B cell (primary cell): ENCODE results near the gene AK1. TPM values are rescaled to one million over a fixed set of nuclear protein-coding genes. Genes with fewer than 3 reads are reported as not detected.

ENCODE experiments used
- ATAC-seq: fragments of 200-7000 bp; cut with Tn5 transposase; one replicate; pipeline ENCODE4 v1.10.0; 2021; ENCODE audit warnings: low read depth, mild to moderate bottlenecking, moderate number of reproducible peaks, moderate library complexity
- CTCF ChIA-PET: fragments of 350-600 bp; sonication (Branson Sonifier 250); formaldehyde crosslinking; loops from one replicate; lab custom pipeline; 2021; ENCODE audit warnings: antibody characterized with exemption, inconsistent platforms; lab: Charles Lee
- POLR2A ChIA-PET: fragments of 350-600 bp; sonication (Branson Sonifier 250); formaldehyde crosslinking; loops from one replicate; lab custom pipeline; 2021; ENCODE audit warnings: antibody characterized with exemption; lab: Charles Lee
- DNase-seq: peaks from one replicate; pipeline ENCODE4 v3.0.0; 2013
- H2AFZ ChIP-seq: 2 replicates; pipeline ENCODE4 v1.6.1; 2012; ENCODE audit warnings: mild to moderate bottlenecking, low read depth, low read length; ENCODE audit not compliant: insufficient read depth, poor library complexity, severe bottlenecking
- H3K27ac ChIP-seq, 2 donors: 1 replicate in 1 of 2; 2 replicates in 1 of 2; pipeline ENCODE4 v1.5.1; 2012 to 2013; ENCODE audit warnings: low read length in 2 of 2, mild to moderate bottlenecking in 2 of 2, moderate library complexity in 1 of 2
- H3K27me3 ChIP-seq, 4 experiments: fragments of 200-600 bp in 1 of 4; sonication (generic) in 1 of 4; replicated peaks in 1 of 4; 1 replicate in 2 of 4; 2 replicates in 2 of 4; pipeline versions ENCODE4 v1.6.1 to v1.7.0; 2013 to 2016; ENCODE audit warnings: low read length in 3 of 4, mild to moderate bottlenecking in 2 of 4, mixed read lengths in 1 of 4, moderate library complexity in 1 of 4; ENCODE audit not compliant: insufficient read depth in 4 of 4, control insufficient read depth in 3 of 4; ENCODE audit errors: control extremely low read depth in 1 of 4
- H3K36me3 ChIP-seq, 2 experiments: replicated peaks in 1 of 2; 1 replicate in 1 of 2; 2 replicates in 1 of 2; pipeline versions ENCODE4 v1.6.1 to v1.7.1; 2013; ENCODE audit warnings: low read length in 1 of 2; ENCODE audit not compliant: insufficient read depth in 2 of 2, control insufficient read depth in 1 of 2; ENCODE audit errors: control extremely low read depth in 1 of 2, extremely low read depth in 1 of 2
- H3K4me1 ChIP-seq, 2 donors: fragments of 200-600 bp in 1 of 2; sonication (generic) in 1 of 2; 1 replicate in 1 of 2; 2 replicates in 1 of 2; pipeline versions ENCODE4 v1.5.1 to v1.6.1; 2013 to 2017; ENCODE audit warnings: low read length in 2 of 2; ENCODE audit not compliant: control insufficient read depth in 2 of 2, insufficient read depth in 2 of 2
- H3K4me2 ChIP-seq: replicated peaks from 2 replicates; pipeline ENCODE3; 2012; ENCODE audit warnings: mild to moderate bottlenecking, low read depth, low read length; ENCODE audit not compliant: poor library complexity, severe bottlenecking
- H3K4me3 ChIP-seq, 5 experiments: fragments of 200-600 bp in 1 of 5; sonication (generic) in 1 of 5; 1 replicate in 3 of 5; 2 replicates in 2 of 5; pipeline versions ENCODE4 v1.5.1 to v1.7.0; 2011 to 2016; ENCODE audit warnings: low read length in 4 of 5, mild to moderate bottlenecking in 4 of 5, low read depth in 2 of 5, control low read depth in 1 of 5, moderate library complexity in 1 of 5; ENCODE audit not compliant: insufficient read depth in 1 of 5; ENCODE audit errors: control extremely low read depth in 1 of 5, extremely low read depth in 1 of 5
- H3K79me2 ChIP-seq: fragments of 200-600 bp; sonication (generic); one replicate; pipeline ENCODE4 v1.6.0; 2016; ENCODE audit warnings: low read length; ENCODE audit not compliant: control insufficient read depth, insufficient read depth
- H3K9ac ChIP-seq: fragments of 200-600 bp; sonication (generic); 2 replicates; pipeline ENCODE4 v1.6.1; 2017; ENCODE audit warnings: mild to moderate bottlenecking, low read length, moderate library complexity
- H3K9me3 ChIP-seq, 3 donors: one replicate each; pipeline versions ENCODE4 v1.6.1 to v1.7.1; 2013; ENCODE audit warnings: low read length in 2 of 3; ENCODE audit not compliant: control insufficient read depth in 2 of 3, insufficient read depth in 1 of 3; ENCODE audit errors: control extremely low read depth in 1 of 3
- H4K20me1 ChIP-seq: 2 replicates; pipeline ENCODE4 v1.6.0; 2012; ENCODE audit warnings: mild to moderate bottlenecking, low read length; ENCODE audit not compliant: insufficient read depth, control insufficient read depth, poor library complexity, severe bottlenecking
- H3K27ac Mint-ChIP-seq: one replicate; pipeline ENCODE4 v1.8.0; 2021; ENCODE audit warnings: mixed read lengths
- H3K27me3 Mint-ChIP-seq: one replicate; pipeline ENCODE4 v1.8.0; 2021; ENCODE audit warnings: mixed read lengths
- H3K4me1 Mint-ChIP-seq: one replicate; pipeline ENCODE4 v1.8.0; 2021; ENCODE audit warnings: mixed read lengths
- H3K4me3 Mint-ChIP-seq: one replicate; pipeline ENCODE4 v1.8.0; 2021; ENCODE audit warnings: mixed read lengths
- H3K9me3 Mint-ChIP-seq: one replicate; pipeline ENCODE4 v1.8.0; 2022; ENCODE audit warnings: mixed read lengths; ENCODE audit not compliant: insufficient read depth
- CTCF ChIP-seq: fragments of 200-600 bp; IDR thresholded peaks from one replicate; pipeline ENCODE4 v1.8.0; 2022; ENCODE audit warnings: antibody characterized with exemption, mild to moderate bottlenecking
- EZH2 ChIP-seq: IDR thresholded peaks from 2 replicates; pipeline ENCODE4 v1.6.1; 2012; ENCODE audit warnings: borderline replicate concordance, low read depth, mild to moderate bottlenecking, moderate library complexity, low read length; ENCODE audit not compliant: insufficient read depth, poor library complexity, severe bottlenecking
- WGBS: methylation state at CpG from one replicate; pipeline ENCODE4 v1.1.5; 2013; ENCODE audit warnings: missing lambda C conversion rate; ENCODE audit not compliant: insufficient coverage; 5-methylcytosine and 5-hydroxymethylcytosine counted together
- intact Hi-C: fragments of 100-400 bp; cut with micrococcal nuclease; formaldehyde crosslinking; loops from one replicate; pipeline ENCODE4 v1.10.0; 2022
- polyA plus RNA-seq: library from polyadenylated mRNA; depleted of rRNA; stranded (reverse); fragments of >200 nt; gene quantifications from 2 replicates; pipeline ENCODE4 v1.2.3, GENCODE V29; 2012
- total RNA-seq, 2 donors: library from RNA; stranded (reverse); fragments of 120-200 nt in 1 of 2; gene quantifications; 1 replicate in 1 of 2; 2 replicates in 1 of 2; pipeline versions ENCODE4 v1.2.3 to v1.2.4, GENCODE V29; 2013 to 2022

The AK1 gene
- total and polyA plus RNA-seq, 2 donors (not counting 1 experiment from before 2014, with no cell fraction given): 28.0 to 31.8 TPM

GRCh38 chr9:127885508-127886281 lies 8.2 kb upstream of the AK1 start:
- Mint-ChIP-seq H3K4me3 (no peak overlapping the region), H3K27ac (no peak overlapping the region), H3K27me3 (no peaks in the 10 kb centered on the region), H3K4me1 (peaks cover 22% of the 10 kb centered on the region), H3K9me3 (no peaks in the 10 kb centered on the region)
- Histone ChIP-seq H4K20me1 (no peaks in the 10 kb centered on the region), H3K27ac (no peak overlapping the region), H3K4me3 (no peak overlapping the region), H3K36me3 (peaks cover 0 to 35% of the 10 kb centered on the region in 2 experiments), H2AFZ (no peak overlapping the region), H3K4me2 (no peak overlapping the region), H3K9me3 (no peaks in the 10 kb centered on the region), H3K9ac (no peak overlapping the region), H3K79me2 (no peaks in the 10 kb centered on the region), H3K27me3 (no peaks in the 10 kb centered on the region), H3K4me1 (peaks cover 0 to 11% of the 10 kb centered on the region in 2 donors)
- DNase-seq (no peak), ATAC-seq (no peak)
- intact Hi-C loops: no loop called here
- no peak for TF ChIP-seq CTCF
- TF ChIP-seq EZH2: no peak
- ChIA-PET POLR2A (interaction anchor here (0.6 kb wide), 1 partner anchor 437 kb away, joined by 3 read pairs; no protein-coding TSS in a partner anchor), CTCF (interaction anchor here (1.0 to 7.8 kb wide), 3 partner anchors 15 to 150 kb away, joined by 3 to 34 read pairs (median 4); partner anchors contain the start of gene TOR2A)
- WGBS: 97% methylated on average over 9 of the region's 13 CpGs

- H2AFZ ChIP-seq: no peak overlapping the region
- DNase-seq: no peak
- H3K79me2 ChIP-seq: no peaks in the 10 kb centered on the region
- ATAC-seq: no peak
- H3K4me3 ChIP-seq: no peak overlapping the region
- H3K4me2 ChIP-seq: no peak overlapping the region
- 62% methylated on average over 12 of the region's 15 CpGs for WGBS
- Mint-ChIP-seq H3K27me3 (no peaks in the 10 kb centered on the region), H3K27ac (peak overlapping the region; percentile 11), H3K4me3 (no peak overlapping the region), H3K4me1 (peaks cover 24% of the 10 kb centered on the region), H3K9me3 (no peaks in the 10 kb centered on the region)
- peaks cover 0 to 16% of the 10 kb centered on the region in 2 donors for H3K4me1 ChIP-seq
- ChIA-PET CTCF (interaction anchor here (1.0 to 7.8 kb wide), 4 partner anchors 15 to 150 kb away, joined by 3 to 34 read pairs (median 4); partner anchors contain the start of gene TOR2A), POLR2A (no interaction called here)
- H3K9me3 ChIP-seq: no peaks in the 10 kb centered on the region
- H3K27ac ChIP-seq: no peak overlapping the region
- H3K27me3 ChIP-seq: no peaks in the 10 kb centered on the region
- intact Hi-C loops: no loop called here
- TF ChIP-seq EZH2 (no peak), CTCF (no peak)
- no peaks in the 10 kb centered on the region for H4K20me1 ChIP-seq
- no peak overlapping the region for H3K9ac ChIP-seq
- peaks cover 0 to 28% of the 10 kb centered on the region in 2 experiments for H3K36me3 ChIP-seq
These were observed 7.6 kb upstream of the AK1 start for GRCh38 chr9:127884976-127885490.
